Activated CD8-positive, alpha-beta memory T cell treated with anti-CD3 and anti-CD28 coated beads for 48 hours (primary cell): ENCODE measurements around the gene PARN.
"Not testable (repeated sequence)": the region's sequence is repeated elsewhere in the genome, so short reads cannot be mapped to it uniquely, and the experiment has no call there.

Experiments used
- DNase-seq, 3 experiments: peaks; one replicate each; pipeline ENCODE4 v3.0.0-alpha.2; 2020; ENCODE audit warnings: low read depth in 2 of 3, low spot score in 2 of 3

Gene PARN

DNA sequence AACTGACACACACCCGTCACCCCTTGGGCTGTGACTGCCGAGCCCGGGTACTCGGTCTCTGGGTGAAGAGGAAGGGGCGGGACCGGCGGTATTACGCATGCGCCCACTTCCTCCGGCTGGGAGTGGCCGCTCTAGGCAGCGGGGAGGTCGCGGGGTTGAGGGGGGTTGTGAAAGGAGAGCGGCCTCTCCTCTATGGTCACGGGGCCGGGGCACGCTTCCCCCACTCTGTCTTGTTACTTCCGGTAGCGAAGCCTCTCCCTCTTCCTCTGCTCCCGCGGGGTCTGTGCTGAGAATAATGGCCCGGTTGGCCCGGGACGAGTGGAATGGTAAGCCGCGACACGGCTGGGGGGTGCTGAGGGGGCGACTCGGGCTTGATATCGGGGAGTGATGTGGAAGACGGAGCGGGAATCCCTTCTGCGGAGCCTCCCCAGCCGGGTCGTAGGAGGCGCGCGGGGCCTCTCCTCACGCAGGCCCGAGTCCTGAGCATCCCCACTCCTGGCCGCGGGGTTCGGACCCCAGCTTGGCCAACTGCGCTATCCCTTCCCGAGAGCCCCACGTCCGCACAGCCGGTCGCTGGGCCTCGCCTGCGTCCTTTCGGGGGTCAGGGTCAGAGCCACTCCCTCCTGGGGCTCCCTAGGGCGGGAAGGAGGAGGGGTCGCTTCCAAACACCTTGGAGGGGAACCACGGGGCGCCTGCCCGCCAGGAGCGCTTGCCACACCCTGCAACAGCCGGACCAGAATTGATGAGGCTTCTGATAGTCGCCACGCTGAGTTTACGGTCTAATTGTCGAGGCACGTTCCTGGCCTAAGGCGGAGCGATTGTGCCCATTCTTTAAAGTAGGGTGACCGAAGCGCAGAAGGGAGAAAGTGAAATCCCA is 2.9 kb upstream of the PARN start, which contains the start of gene BFAR:
TSS of gene BFAR (plus strand) at position 259 of the 877 bp plus-strand sequence. CDS start 11,396 bp downstream, outside the sequence.
- DNase-seq = peak; percentile 94 to 99 (median 98)

DNA sequence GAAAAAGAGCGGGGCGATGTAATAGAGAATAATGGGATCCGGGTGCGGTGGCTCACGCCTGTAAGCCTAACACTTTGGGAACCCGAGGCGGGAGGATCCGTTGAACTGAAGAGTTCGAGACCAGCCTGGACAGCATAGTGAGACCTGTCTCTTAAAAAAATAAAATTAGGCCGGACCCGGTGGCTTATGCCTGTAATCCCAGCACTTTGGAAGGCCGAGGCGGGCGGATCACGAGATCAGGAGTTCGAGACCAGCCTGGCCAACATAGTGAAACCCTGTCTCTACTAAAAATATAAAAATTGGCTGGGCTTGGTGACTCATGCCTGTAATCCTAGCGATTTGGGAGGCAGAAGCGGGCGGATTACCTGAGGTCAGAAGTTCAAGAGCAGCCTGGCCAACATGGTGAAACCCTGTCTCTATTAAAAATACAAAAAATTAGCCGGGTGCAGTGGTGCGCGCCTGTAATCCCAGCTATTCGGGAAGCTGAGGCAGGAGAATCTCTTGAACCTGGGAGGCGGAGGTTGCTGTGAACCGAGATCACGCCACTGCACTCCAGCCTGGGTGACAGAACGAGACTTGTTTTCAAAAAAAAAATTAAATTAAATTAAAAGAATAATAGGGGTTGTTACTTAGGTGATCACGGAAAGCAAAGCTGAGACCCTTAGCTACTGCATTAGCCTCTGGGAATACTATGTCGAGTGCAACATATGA is 715 bp upstream of the PARN start:
- peak in 1 of 3 experiments; percentile 17 for DNase-seq

DNA sequence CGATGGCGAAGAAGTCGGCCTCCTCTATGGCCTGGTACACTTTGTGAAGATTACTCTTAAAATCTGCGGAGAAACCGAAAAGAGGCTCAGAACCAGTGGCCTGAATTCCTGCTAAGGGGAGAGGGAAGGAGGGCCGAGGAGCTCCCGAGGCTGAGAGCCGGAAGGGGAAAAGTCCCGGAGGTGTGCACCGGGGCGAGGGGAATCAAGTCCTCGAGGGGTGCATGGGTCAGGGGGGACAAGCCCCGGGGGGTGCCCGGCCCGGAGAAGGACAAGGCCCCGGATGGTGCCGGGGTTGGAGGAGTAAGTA is 495 bp downstream of the PARN start:
- DNase-seq = no peak

DNA sequence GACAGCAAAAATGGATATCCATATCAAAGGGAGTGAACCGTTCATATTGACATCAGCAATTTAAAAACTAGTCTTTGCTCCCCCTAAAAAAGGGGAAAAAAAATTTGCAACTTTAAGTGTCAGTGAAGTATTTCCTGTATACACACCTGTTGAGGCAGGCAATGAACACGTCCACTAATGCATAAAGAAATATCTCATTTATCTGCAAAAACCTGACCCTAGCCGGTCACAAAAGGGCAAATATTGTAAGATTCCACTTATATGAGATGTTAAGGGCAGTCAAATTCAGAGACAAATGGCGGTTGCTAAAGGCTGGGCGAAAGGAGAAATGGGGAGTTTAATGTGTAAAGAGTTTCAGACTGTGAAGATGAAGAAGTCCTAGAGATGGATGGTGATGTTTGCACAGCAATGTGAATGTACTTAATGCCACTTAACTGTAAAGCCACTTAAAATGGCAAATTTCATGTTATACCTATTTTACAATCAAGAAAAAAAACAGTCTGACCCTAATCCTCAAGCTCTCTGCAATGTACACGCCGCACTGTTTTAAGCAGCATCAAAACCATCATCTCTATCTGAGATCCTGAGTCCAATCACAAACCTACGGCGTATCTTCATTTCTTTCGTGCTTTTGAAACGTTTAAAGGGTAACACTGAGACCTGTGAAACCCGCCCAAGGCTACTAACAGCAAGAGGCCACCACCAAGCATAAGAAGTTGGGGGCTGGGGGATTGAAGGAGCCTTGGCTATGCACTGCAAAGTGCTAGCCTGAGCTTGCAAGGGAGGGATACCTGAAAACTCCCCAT is 1.1 kb downstream of the PARN start:
- DNase-seq = no peak

DNA sequence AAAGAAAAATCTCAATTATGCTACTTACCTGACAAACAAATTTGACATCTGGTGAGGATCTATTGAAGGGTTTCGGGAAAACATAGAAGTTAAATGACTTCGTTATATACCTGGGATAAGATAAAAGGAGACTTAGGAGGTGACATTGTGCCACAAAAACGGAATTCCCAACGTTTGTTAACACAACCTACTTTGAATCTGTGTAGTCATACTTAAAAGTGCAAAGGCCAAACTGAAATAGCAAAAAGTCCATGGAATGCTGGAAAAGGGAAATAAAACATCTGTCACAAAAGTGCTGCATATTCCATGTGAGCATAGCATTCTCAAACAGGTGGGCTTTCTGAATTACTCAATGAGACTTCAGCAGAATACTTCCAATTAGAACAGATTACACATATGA is 3.0 kb downstream of the PARN start:
- no peak for DNase-seq

DNA sequence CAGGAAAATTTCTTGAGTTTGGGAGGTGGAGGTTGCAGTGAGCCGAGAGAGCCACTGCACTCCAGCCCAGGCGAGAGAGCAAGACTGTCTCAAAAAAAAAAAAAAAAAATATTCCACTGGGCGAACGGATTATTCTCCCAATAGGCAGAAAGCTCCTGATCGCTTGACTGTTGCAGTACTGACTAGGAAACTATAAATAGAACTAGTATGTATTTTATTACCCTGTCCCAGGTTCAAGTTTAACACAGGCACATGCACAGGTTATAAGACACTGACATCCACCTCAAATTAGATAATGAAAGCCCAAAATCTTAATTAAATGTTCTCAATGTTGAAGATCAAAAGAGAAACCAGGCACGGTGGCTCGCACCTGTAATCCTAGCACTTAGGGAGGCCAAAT is 11.5 kb downstream of the PARN start:
- DNase-seq = no peak

DNA sequence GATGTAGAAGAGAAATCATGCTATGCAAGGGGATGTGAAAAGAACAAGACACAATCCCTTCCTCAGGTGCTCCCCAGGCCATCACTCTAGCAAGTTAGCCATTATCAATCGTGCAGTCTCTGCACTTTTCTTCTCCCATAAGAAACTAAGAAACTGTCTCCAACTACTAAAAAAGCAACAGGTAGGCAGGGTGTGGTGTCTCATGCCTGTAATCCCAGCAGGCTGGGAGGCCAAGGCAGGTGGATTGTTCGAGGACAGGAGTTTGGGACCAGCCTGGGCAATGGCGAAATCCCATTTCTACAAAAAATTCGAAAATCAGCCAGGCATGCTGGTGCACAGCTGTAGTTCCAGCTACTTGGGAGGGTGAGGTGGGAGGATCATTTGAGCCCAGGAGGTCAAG is 13.8 kb downstream of the PARN start:
- no peak for DNase-seq

DNA sequence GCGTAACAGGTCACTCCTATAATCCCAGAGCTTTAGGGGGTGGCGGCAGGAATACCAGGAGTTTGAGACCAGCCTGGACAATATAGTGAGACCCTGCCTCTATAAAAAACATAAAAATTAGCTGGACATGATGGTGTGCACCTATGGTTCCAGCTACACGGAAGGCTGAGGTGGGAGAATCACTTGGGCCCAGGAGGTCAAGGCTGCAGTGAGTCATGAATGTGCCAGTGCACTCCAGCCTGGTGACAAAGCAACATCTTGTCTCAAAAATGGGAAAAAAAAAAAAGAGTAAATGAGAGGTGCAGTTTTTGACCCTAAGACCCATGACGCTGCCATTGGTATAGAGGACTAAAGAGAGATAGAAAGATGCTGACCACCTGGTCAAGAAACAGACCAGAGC is 16.1 kb downstream of the PARN start:
- no peak for DNase-seq

DNA sequence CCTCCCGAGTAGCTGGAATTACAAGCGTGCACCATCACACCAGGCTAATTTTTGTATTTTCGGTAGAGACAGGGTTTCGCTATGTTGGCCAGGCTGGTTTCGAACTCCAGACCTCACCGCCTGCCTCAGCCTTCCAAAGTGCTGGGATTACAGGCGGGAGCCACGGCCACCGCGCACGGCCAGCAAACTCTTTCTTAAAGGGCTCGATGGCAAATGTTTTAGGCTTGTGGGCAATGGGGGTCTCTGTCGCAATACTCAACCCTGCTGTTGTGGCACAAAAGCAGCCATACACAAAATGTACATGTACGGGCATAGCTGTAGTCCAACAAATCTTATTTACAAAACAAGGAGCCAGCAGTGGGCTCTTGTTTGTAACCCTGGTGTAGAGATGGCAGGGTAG is 18.4 kb downstream of the PARN start:
- no peak for DNase-seq

DNA sequence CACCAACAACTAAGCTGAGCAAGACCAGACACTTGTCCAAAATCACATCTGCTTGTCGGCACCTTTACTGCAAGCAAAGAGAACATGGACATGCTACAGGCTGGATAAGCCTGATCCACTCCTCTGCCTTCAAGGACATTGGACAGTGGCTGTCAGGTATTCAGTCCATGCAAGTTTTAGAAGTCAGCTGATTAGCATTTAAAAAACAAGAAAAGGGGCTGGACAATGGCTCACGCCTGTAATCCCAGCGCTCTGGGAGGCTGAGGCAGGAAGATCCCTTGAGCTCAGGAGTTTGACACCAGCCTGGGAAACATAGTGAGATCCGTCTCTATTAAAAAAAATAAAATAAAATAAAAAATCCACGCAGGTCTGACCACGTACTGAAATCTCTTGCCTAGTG is 20.3 kb downstream of the PARN start:
- no peak for DNase-seq

DNA sequence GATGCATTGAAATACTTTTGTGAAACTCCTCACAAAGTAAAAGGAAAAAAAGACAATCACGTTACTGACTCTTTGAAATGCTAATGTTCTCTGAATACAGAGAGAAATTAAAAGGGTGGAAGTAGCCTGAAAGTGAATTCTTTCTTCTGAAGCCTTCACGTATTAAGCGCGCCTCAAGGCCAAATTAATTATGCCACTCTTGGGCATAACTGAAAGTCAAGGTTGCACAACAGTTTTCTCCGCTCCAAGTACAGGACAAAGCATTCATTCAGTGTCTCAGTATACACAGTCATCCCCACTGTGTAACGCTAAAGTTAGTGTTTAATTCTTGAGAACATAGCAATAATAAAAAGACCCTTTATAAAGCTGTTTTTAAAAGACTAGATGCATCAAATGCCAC is 21.5 kb downstream of the PARN start:
- no peak for DNase-seq

DNA sequence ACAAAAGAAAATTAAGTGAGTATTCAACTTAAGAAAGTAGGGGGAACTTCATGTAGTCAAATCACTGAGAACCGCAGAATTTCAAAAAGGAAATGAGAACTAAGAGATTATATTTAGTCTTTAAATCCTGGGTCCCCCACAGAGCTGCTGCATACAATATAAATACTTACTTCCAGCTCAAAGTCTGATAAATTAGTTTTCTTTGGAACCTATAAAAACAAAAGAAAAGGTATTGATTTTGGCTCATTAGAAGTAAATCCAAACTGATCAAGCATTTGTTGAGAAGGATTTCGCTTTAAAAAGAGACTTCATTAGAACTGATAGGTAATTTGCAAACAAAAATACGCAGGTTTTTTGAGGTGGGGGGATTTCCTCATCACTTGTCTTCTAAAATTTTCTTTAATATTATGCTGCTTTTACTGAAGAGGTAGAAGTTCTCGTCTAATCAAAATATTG is 21.9 kb downstream of the PARN start:
- DNase-seq = no peak

DNA sequence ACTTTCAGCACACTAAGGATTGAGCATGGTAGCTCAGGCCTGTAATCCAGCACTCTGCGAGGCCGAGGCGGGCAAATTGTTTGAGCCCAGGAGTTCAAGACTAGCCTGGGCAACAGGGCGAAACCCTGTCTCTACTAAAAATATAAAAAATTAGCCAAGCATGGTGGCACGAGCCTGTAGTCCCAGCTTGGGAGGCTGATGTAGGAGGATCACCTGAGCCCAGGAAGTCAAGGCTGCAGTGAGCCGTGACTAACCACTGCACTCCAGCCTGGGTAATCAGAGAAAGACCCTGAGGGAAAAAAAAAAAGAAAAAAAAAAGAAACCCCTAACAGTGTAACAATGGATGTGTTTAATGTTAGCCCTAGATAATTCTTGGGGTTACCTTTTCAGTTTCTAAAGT is 24.0 kb downstream of the PARN start:
- DNase-seq = no peak

DNA sequence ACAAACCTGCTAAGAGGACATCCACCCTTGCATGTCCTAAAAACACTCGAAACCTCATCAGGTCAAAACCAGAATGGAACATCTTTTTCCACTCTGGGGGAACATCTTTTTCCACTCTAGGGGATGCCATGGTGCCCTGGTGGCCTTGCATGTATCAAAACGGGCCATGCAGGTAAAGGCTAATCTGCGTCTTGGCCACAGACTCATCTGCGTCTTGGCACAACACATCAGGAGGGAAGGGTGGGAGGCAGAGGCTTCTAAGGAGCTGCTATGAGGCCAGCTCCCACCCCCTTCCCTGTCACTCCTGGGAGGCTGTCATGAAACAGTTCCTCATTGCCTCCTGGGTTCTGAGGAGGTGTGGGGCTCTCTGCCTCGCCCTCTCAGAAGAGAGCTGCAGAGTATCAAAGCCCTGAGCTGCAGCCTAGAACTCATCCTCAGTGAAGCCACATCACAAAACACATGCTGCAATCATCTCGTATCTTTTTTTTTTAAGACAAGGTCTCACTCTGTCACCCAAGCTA is 27.6 kb downstream of the PARN start:
- DNase-seq = no peak

DNA sequence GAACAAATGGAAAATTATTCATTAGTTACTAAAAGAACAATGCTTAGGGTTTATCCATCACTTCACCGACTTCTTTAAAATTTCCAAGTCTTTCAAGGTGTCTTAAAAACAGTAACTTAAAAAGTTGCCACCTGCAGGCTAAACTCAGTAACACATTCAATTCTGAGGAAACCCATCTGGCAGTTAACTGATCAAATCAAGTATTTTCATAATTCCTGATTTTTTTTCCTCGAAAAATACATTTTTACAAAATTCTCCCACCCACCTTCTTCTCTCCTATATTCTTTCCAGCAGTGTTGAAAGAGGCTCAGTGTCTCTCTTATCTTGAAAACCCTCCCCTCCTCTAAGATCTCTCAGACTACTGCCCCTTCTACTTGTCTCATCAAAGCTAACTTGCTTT is 29.9 kb downstream of the PARN start:
- no peak for DNase-seq

DNA sequence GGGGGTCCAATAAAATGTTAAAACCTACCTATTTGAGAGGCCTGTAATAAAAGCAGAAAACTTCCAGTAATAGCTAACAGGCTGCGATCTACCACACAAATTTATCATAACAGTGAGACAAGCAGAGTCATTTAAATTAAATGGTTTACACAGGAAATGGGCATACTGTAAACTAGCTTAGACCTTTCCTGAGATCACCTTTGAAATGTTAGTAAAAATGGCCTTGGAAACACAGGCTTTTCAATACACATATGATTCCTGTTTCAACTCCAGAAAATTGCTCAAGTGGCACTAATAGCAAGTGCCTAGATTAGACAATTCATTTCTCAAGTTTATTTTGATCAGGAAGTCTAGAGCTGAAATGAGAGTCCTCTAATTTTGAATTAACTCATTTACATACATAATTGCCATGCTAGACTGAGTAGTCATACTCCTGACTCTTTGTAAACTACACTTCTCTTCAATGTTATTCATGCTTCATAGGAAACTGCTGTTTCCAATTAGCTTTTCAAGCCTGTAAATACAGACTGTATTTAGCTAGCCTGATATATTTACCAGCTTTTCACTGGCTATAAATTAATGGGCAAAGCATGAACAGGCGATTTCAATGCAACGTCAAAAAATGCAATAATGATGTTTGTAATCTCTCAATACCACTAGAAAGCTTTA is 43.3 kb downstream of the PARN start:
- no peak for DNase-seq

DNA sequence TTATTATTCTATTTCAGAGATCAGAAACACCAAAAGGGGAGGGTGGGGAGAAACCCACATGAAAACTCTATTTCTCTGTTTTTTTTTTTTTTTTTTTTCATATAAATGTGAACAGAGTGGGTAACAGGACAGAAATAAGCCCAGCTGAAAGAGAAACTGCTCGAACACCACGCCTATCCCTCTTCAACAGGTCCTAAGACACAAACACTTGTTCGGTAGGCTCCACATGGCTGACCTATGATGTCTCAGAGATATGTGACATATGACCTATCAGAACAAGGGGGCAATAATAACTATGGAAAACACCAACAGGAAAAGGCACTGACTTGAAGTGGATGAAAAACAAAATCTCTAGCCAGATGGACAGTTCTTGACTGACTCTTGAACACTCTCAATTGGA is 44.8 kb downstream of the PARN start:
- DNase-seq = no peak

DNA sequence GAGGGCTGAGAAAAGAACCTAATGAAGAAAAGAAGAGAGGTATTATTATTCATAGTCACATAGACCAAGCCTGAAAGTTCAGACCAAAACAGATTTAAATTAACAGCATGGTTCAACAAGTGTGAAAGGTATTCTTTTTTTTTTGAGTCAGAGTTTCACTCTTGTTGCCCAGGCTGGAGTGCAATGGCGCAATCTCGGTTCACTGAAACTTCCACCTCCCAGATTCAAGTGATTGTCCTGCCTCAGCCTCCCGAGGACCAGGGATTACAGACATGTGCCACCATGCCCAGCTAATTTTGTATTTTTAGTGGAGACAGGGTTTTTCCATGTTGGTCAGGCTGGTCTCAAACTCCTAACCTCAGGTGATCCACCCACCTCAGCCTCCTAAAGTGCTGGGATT is 49.1 kb downstream of the PARN start:
- not testable (repeated sequence) for DNase-seq

DNA sequence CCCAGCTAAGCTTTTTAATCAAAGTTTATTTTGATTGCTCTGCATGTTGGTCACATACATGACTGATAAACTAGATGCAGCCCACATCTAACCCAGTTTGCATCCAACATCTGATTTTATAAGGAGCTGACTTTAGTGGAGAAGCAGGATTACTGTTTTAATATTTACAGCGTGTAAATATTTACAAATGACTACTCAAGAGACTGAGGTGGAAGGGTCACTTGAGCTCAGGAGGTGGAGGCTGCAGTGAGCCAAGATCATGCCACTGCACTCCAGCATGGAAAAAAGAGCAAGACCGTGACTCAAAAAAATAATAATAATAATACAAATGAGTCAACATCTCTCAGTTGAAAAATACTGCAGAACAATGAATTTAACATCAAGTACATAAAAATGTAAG is 50.8 kb downstream of the PARN start:
- no peak for DNase-seq

DNA sequence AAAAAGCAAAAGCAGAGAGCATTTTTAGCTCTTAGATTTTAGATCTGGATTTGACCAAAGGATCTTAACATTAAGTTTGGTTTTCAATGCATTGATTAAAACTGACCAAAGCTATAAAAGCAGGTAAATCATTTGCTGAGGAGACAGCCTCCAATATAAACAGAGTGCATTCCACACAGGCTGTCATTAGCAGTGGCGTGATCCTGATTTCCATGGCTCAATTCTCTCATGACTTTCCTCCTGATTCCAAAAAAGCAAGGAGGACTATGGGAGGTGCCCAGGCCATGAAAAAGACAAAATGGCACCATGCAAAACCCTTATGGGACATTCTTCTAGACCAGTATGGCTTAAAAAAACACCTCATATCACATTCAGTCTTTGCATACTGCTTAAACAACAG is 53.5 kb downstream of the PARN start:
- DNase-seq = no peak

DNA sequence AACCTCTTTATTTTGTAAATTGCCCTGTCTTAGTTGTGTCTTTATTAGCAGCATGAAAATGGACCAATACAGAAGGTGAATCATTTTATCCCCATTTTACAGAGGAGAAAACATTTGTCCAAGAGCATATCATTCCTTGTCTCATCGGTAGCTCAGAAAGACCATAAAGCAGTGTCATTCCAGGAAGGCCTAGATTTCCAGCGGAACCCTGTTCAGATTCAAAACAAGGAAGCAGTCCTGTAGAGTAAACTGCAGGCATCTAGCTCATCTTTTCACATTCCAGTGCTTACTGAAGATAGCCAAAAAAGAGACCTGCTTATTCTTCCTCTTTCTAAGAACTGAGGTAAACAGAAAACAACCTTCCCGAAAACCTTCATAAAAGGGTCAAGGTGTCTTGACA is 54.0 kb downstream of the PARN start:
- DNase-seq = no peak
